ENCODE results near the gene ZMIZ1.
"Not testable (repeated sequence)": the region's sequence is repeated elsewhere in the genome, so short reads cannot be mapped to it uniquely, and the experiment has no call there.

DNA sequence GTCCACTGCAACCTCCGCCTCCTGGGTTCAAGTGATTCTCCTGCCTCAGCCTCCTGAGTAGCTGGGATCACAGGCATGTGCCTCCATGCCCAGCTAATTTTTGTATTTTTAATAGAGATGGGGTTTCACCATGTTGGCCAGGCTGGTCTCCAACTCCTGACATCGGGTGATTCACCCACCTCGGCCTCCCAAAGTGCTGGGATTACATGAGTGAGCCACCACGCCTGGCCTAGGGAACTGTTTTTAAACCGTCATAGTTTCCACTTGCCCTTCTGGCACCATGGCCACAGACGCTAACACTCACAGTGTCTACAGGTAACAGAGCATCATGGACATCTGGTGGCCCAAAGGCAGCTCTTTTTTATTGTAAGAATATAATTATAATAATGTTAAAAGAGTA is 32.4 kb upstream of the ZMIZ1 start:
- TF ChIP-seq MAX (IDR thresholded peaks at IDR 0.05; ENCODE audit: low read depth, low read length); POLR2A (IDR thresholded peaks at IDR 0.05; ENCODE audit: extremely low read depth, insufficient read length); MYC (IDR thresholded peaks at IDR 0.05; ENCODE audit: low read depth, low read length): not testable (repeated sequence)
- TF ChIP-seq, protein P1, sequence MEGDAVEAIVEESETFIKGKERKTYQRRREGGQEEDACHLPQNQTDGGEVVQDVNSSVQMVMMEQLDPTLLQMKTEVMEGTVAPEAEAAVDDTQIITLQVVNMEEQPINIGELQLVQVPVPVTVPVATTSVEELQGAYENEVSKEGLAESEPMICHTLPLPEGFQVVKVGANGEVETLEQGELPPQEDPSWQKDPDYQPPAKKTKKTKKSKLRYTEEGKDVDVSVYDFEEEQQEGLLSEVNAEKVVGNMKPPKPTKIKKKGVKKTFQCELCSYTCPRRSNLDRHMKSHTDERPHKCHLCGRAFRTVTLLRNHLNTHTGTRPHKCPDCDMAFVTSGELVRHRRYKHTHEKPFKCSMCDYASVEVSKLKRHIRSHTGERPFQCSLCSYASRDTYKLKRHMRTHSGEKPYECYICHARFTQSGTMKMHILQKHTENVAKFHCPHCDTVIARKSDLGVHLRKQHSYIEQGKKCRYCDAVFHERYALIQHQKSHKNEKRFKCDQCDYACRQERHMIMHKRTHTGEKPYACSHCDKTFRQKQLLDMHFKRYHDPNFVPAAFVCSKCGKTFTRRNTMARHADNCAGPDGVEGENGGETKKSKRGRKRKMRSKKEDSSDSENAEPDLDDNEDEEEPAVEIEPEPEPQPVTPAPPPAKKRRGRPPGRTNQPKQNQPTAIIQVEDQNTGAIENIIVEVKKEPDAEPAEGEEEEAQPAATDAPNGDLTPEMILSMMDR (IDR thresholded peaks at IDR 0.05; ENCODE audit: low read depth, low read length), result not testable (repeated sequence)

All from NB4 (cell line).